ENCODE measurements around the gene PROZ. TPM values are rescaled to one million over a fixed set of nuclear protein-coding genes. Genes with fewer than 3 reads are reported as not detected.

The PROZ gene
- total RNA-seq, 1 experiment from 2014 or later = not detected

GRCh38 chr13:113190181-113190580 lies 31.7 kb downstream of the PROZ start:
- no TSS peak for BruUV-seq (replicated peaks)
- Histone ChIP-seq H3K27ac (ENCODE audit: low read length) (no peak overlapping the region), H3K4me1 (ENCODE audit: insufficient read depth, low read length) (peaks cover 27% of the 10 kb centered on the region), H3K4me2 (ENCODE audit: low read length) (no peak overlapping the region), H3K36me3 (ENCODE audit: low read depth, low read length) (peaks cover 38% of the 10 kb centered on the region), H2AFZ (ENCODE audit: low read length) (no peak overlapping the region), H3K79me2 (ENCODE audit: low read length) (peaks cover 18% of the 10 kb centered on the region), H3K9ac (ENCODE audit: low read length) (no peak overlapping the region), H3K9me3 (ENCODE audit: low read length) (no peaks in the 10 kb centered on the region), H4K20me1 (ENCODE audit: low read length) (no peaks in the 10 kb centered on the region), H3F3A (ENCODE audit: low read length, unreplicated experiment) (no peaks in the 10 kb centered on the region), H3K27me3 (ENCODE audit: low read length) (no peaks in the 10 kb centered on the region), H3K9me2 (replicated peaks; ENCODE audit: low read length) (no peaks in the 10 kb centered on the region), H3K4me3 (ENCODE audit: low read length) (no peak overlapping the region)
- DNase-seq (no peak), ATAC-seq (no peak)
- POLR2A ChIA-PET (ENCODE audit: unreplicated experiment) = no interaction called here
- intact Hi-C loops (cut with micrococcal nuclease) = no loop called here
- CTCF ChIA-PET = no interaction called here
- TF ChIP-seq CTCF (conservative IDR thresholded peaks at IDR 0.05; ENCODE audit: low read depth, low read length) = no peak
- no peak for TF ChIP-seq EZH2phosphoT487 (IDR thresholded peaks at IDR 0.05; ENCODE audit: borderline replicate concordance, low read length)
- TF ChIP-seq EZH2 (IDR thresholded peaks at IDR 0.05; ENCODE audit: low read length, unreplicated experiment) = no peak

GRCh38 chr13:113192279-113192678 lies 33.8 kb downstream of the PROZ start:
- Histone ChIP-seq H3K4me2 (ENCODE audit: low read length) (no peak overlapping the region), H3K27ac (ENCODE audit: low read length) (no peak overlapping the region), H3K9me2 (replicated peaks; ENCODE audit: low read length) (no peaks in the 10 kb centered on the region), H3F3A (ENCODE audit: low read length, unreplicated experiment) (no peaks in the 10 kb centered on the region), H3K36me3 (ENCODE audit: low read depth, low read length) (peaks cover 48% of the 10 kb centered on the region), H2AFZ (ENCODE audit: low read length) (no peak overlapping the region), H3K4me3 (ENCODE audit: low read length) (no peak overlapping the region), H3K4me1 (ENCODE audit: insufficient read depth, low read length) (peaks cover 18% of the 10 kb centered on the region), H3K9me3 (ENCODE audit: low read length) (no peaks in the 10 kb centered on the region), H3K79me2 (ENCODE audit: low read length) (no peaks in the 10 kb centered on the region), H3K9ac (ENCODE audit: low read length) (no peak overlapping the region), H4K20me1 (ENCODE audit: low read length) (no peaks in the 10 kb centered on the region), H3K27me3 (ENCODE audit: low read length) (no peaks in the 10 kb centered on the region)
- ATAC-seq (no peak), DNase-seq (no peak)
- TF ChIP-seq CTCF (conservative IDR thresholded peaks at IDR 0.05; ENCODE audit: low read depth, low read length) (no peak), EZH2phosphoT487 (IDR thresholded peaks at IDR 0.05; ENCODE audit: borderline replicate concordance, low read length) (no peak), EZH2 (IDR thresholded peaks at IDR 0.05; ENCODE audit: low read length, unreplicated experiment) (no peak)
- BruUV-seq (replicated peaks) = no TSS peak
- intact Hi-C loops (cut with micrococcal nuclease) = no loop called here
- POLR2A ChIA-PET (ENCODE audit: unreplicated experiment) = no interaction called here
- CTCF ChIA-PET = no interaction called here

GRCh38 chr13:113192902-113193301 lies 34.5 kb downstream of the PROZ start:
- Histone ChIP-seq H3K79me2 (ENCODE audit: low read length) (no peaks in the 10 kb centered on the region), H3K9me2 (replicated peaks; ENCODE audit: low read length) (no peaks in the 10 kb centered on the region), H3K9me3 (ENCODE audit: low read length) (no peaks in the 10 kb centered on the region), H3K9ac (ENCODE audit: low read length) (no peak overlapping the region), H3K4me2 (ENCODE audit: low read length) (no peak overlapping the region), H3K27me3 (ENCODE audit: low read length) (no peaks in the 10 kb centered on the region), H3K27ac (ENCODE audit: low read length) (peak overlapping the region; percentile 43; the same call in 1 of the 2 replicates), H4K20me1 (ENCODE audit: low read length) (no peaks in the 10 kb centered on the region), H3K4me3 (ENCODE audit: low read length) (no peak overlapping the region), H3K36me3 (ENCODE audit: low read depth, low read length) (peaks cover 54% of the 10 kb centered on the region), H2AFZ (ENCODE audit: low read length) (no peak overlapping the region), H3K4me1 (ENCODE audit: insufficient read depth, low read length) (peaks cover 13% of the 10 kb centered on the region), H3F3A (ENCODE audit: low read length, unreplicated experiment) (no peaks in the 10 kb centered on the region)
- no TSS peak for BruUV-seq (replicated peaks)
- intact Hi-C loops (cut with micrococcal nuclease) = no loop called here
- ATAC-seq = peak; percentile 64
- POLR2A ChIA-PET (ENCODE audit: unreplicated experiment) = no interaction called here
- CTCF ChIA-PET = no interaction called here
- no peak for TF ChIP-seq EZH2phosphoT487 (IDR thresholded peaks at IDR 0.05; ENCODE audit: borderline replicate concordance, low read length)
- TF ChIP-seq EZH2 (IDR thresholded peaks at IDR 0.05; ENCODE audit: low read length, unreplicated experiment) = no peak
- no peak for TF ChIP-seq CTCF (conservative IDR thresholded peaks at IDR 0.05; ENCODE audit: low read depth, low read length)
- DNase-seq = peak; percentile 69

All from PC-3 (cell line).